ENCODE data around the gene WAPL. TPM values are rescaled to one million over a fixed set of nuclear protein-coding genes. Genes with fewer than 3 reads are reported as not detected.

The WAPL gene
- total and polyA plus RNA-seq, 9 donors = 24.1 to 32.0 (median 25.3) TPM

DNA sequence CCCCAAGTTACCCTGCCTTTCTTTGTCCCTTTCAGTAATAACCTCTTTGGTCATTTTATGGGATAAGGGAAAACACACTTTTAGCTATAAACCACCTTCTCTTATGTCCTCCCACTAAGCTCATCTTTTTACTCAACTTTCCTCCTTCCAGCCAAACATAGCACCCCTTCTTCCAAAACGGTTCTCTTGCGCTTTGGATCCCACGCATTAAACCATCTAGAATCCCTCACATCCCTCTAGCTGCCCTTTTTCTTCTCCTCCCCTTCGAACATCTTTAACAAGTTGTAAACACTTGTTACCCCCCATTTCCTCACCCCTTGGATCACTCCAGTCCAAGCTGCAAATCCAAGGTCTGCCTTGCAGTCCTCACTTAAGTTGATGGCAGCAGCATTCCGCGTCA lies 13.4 kb downstream of the WAPL start:
- H3K4me1 ChIP-seq (ENCODE audit: control insufficient read depth, insufficient read depth, low read length) = peaks cover 6% of the 10 kb centered on the region
- no peak overlapping the region for H3K4me3 ChIP-seq (ENCODE audit: low read length)
- H3K27ac ChIP-seq (ENCODE audit: low read length) = no peak overlapping the region
- no peaks in the 10 kb centered on the region for H3K9me3 ChIP-seq (replicated peaks; ENCODE audit: control insufficient read depth, low read depth, low read length)
- H3K36me3 ChIP-seq (ENCODE audit: control insufficient read depth, insufficient read depth, low read length) = peaks cover 17% of the 10 kb centered on the region
- WGBS (ENCODE audit: insufficient coverage) = 96% methylated on average over 6 of the region's 6 CpGs
- no peak for DNase-seq
- no peaks in the 10 kb centered on the region for H3K27me3 ChIP-seq (ENCODE audit: control insufficient read depth, insufficient read depth, low read length)

DNA sequence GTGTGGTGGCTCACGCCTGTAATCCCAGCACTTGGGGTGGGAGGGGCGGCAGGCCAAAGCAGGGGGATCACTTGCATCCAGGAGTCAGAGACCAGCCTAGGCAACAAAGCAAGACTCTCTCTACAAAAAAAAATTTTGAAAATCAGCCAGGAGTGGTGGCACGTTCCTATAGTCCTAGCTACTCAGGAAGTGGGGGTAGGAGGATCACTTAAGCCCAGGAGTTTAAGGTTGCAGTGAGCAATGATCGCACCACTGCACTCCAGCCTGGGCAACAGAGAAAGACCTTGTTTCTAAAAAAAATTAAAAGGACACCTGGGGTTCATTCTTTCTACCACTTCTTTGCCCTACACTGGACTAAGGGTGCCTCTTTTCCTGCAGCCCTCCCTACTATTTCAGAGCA lies 15.1 kb downstream of the WAPL start:
- no CpG with 5 or more reads among the region's 4 CpGs for WGBS (ENCODE audit: insufficient coverage)
- Histone ChIP-seq H3K27me3 (ENCODE audit: control insufficient read depth, insufficient read depth, low read length) (no peaks in the 10 kb centered on the region), H3K9me3 (replicated peaks; ENCODE audit: control insufficient read depth, low read depth, low read length) (no peaks in the 10 kb centered on the region), H3K36me3 (ENCODE audit: control insufficient read depth, insufficient read depth, low read length) (peaks cover 20% of the 10 kb centered on the region), H3K27ac (ENCODE audit: low read length) (no peak overlapping the region), H3K4me3 (ENCODE audit: low read length) (no peak overlapping the region), H3K4me1 (ENCODE audit: control insufficient read depth, insufficient read depth, low read length) (peaks cover 2% of the 10 kb centered on the region)
- no peak for DNase-seq

- Histone ChIP-seq H3K4me1 (ENCODE audit: control insufficient read depth, insufficient read depth, low read length) (peaks cover 2% of the 10 kb centered on the region), H3K9me3 (replicated peaks; ENCODE audit: control insufficient read depth, low read depth, low read length) (no peaks in the 10 kb centered on the region), H3K4me3 (ENCODE audit: low read length) (no peak overlapping the region), H3K27ac (ENCODE audit: low read length) (no peak overlapping the region), H3K36me3 (ENCODE audit: control insufficient read depth, insufficient read depth, low read length) (peaks cover 20% of the 10 kb centered on the region), H3K27me3 (ENCODE audit: control insufficient read depth, insufficient read depth, low read length) (no peaks in the 10 kb centered on the region)
- WGBS (ENCODE audit: insufficient coverage) = no CpG with 5 or more reads among the region's 2 CpGs
- DNase-seq = no peak
These were observed 15.5 kb downstream of the WAPL start for GRCh38 chr10:86506062-86506461.

GRCh38 chr10:86504510-86504909 lies 17.1 kb downstream of the WAPL start:
- peaks cover 2% of the 10 kb centered on the region for H3K4me1 ChIP-seq (ENCODE audit: control insufficient read depth, insufficient read depth, low read length)
- no peaks in the 10 kb centered on the region for H3K27me3 ChIP-seq (ENCODE audit: control insufficient read depth, insufficient read depth, low read length)
- no peak overlapping the region for H3K4me3 ChIP-seq (ENCODE audit: low read length)
- H3K9me3 ChIP-seq (replicated peaks; ENCODE audit: control insufficient read depth, low read depth, low read length) = no peaks in the 10 kb centered on the region
- no peak overlapping the region for H3K27ac ChIP-seq (ENCODE audit: low read length)
- peaks cover 25% of the 10 kb centered on the region for H3K36me3 ChIP-seq (ENCODE audit: control insufficient read depth, insufficient read depth, low read length)
- 95% methylated on average over 8 of the region's 10 CpGs for WGBS (ENCODE audit: insufficient coverage)
- DNase-seq = no peak

- Histone ChIP-seq H3K9me3 (replicated peaks; ENCODE audit: control insufficient read depth, low read depth, low read length) (no peaks in the 10 kb centered on the region), H3K27me3 (ENCODE audit: control insufficient read depth, insufficient read depth, low read length) (no peaks in the 10 kb centered on the region), H3K4me1 (ENCODE audit: control insufficient read depth, insufficient read depth, low read length) (no peaks in the 10 kb centered on the region), H3K27ac (ENCODE audit: low read length) (no peak overlapping the region), H3K4me3 (ENCODE audit: low read length) (no peak overlapping the region), H3K36me3 (ENCODE audit: control insufficient read depth, insufficient read depth, low read length) (peaks cover 23% of the 10 kb centered on the region)
- DNase-seq = no peak
These were observed 20.7 kb downstream of the WAPL start for GRCh38 chr10:86500846-86501245.

DNA sequence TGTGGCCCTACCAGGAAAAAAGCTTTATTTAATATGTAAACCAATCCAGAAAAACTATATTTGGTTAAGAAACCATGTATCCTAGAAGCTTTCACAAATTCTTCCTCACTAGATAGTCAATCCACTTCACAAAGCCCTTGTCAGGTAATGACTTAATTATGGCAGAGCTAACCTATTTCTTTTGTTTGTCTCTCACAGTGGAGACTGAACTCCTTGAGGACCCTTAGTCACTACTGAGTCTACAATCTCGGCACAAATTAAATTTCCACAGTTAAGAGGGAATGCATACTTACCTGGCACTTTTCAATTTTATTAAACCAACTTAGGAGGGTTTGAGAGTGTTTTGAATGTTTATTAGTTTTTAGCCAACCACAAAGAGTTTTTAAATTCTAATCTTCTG lies 23.0 kb downstream of the WAPL start:
- no peaks in the 10 kb centered on the region for H3K9me3 ChIP-seq (replicated peaks; ENCODE audit: control insufficient read depth, low read depth, low read length)
- H3K27ac ChIP-seq (ENCODE audit: low read length) = no peak overlapping the region
- H3K4me1 ChIP-seq (ENCODE audit: control insufficient read depth, insufficient read depth, low read length) = no peaks in the 10 kb centered on the region
- no peaks in the 10 kb centered on the region for H3K27me3 ChIP-seq (ENCODE audit: control insufficient read depth, insufficient read depth, low read length)
- H3K4me3 ChIP-seq (ENCODE audit: low read length) = no peak overlapping the region
- no CpG with 5 or more reads among the region's 1 CpG for WGBS (ENCODE audit: insufficient coverage)
- no peak for DNase-seq
- H3K36me3 ChIP-seq (ENCODE audit: control insufficient read depth, insufficient read depth, low read length) = peaks cover 25% of the 10 kb centered on the region

- WGBS (ENCODE audit: insufficient coverage) = no CpG with 5 or more reads among the region's 3 CpGs
- no peak overlapping the region for H3K4me3 ChIP-seq (ENCODE audit: low read length)
- DNase-seq = no peak
- H3K4me1 ChIP-seq (ENCODE audit: control insufficient read depth, insufficient read depth, low read length) = no peaks in the 10 kb centered on the region
- no peaks in the 10 kb centered on the region for H3K27me3 ChIP-seq (ENCODE audit: control insufficient read depth, insufficient read depth, low read length)
- H3K27ac ChIP-seq (ENCODE audit: low read length) = no peak overlapping the region
- peaks cover 21% of the 10 kb centered on the region for H3K36me3 ChIP-seq (ENCODE audit: control insufficient read depth, insufficient read depth, low read length)
- no peaks in the 10 kb centered on the region for H3K9me3 ChIP-seq (replicated peaks; ENCODE audit: control insufficient read depth, low read depth, low read length)
These were observed 24.0 kb downstream of the WAPL start for GRCh38 chr10:86497621-86498020.

GRCh38 chr10:86489960-86490612 lies 31.5 kb downstream of the WAPL start:
- Histone ChIP-seq H3K9me3 (replicated peaks; ENCODE audit: control insufficient read depth, low read depth, low read length) (no peaks in the 10 kb centered on the region), H3K36me3 (ENCODE audit: control insufficient read depth, insufficient read depth, low read length) (peaks cover 31% of the 10 kb centered on the region), H3K27ac (ENCODE audit: low read length) (no peak overlapping the region), H3K4me3 (ENCODE audit: low read length) (no peak overlapping the region), H3K27me3 (ENCODE audit: control insufficient read depth, insufficient read depth, low read length) (no peaks in the 10 kb centered on the region), H3K4me1 (ENCODE audit: control insufficient read depth, insufficient read depth, low read length) (no peaks in the 10 kb centered on the region)
- no peak for DNase-seq
- 95% methylated on average over 3 of the region's 8 CpGs for WGBS (ENCODE audit: insufficient coverage)

GRCh38 chr10:86489071-86489810 lies 32.4 kb downstream of the WAPL start:
- Histone ChIP-seq H3K4me3 (ENCODE audit: low read length) (no peak overlapping the region), H3K27me3 (ENCODE audit: control insufficient read depth, insufficient read depth, low read length) (no peaks in the 10 kb centered on the region), H3K4me1 (ENCODE audit: control insufficient read depth, insufficient read depth, low read length) (no peaks in the 10 kb centered on the region), H3K27ac (ENCODE audit: low read length) (no peak overlapping the region), H3K9me3 (replicated peaks; ENCODE audit: control insufficient read depth, low read depth, low read length) (no peaks in the 10 kb centered on the region), H3K36me3 (ENCODE audit: control insufficient read depth, insufficient read depth, low read length) (peaks cover 33% of the 10 kb centered on the region)
- no CpG with 5 or more reads among the region's 1 CpG for WGBS (ENCODE audit: insufficient coverage)
- DNase-seq = no peak

- no peaks in the 10 kb centered on the region for H3K4me1 ChIP-seq (ENCODE audit: control insufficient read depth, insufficient read depth, low read length)
- DNase-seq = no peak
- H3K4me3 ChIP-seq (ENCODE audit: low read length) = no peak overlapping the region
- H3K9me3 ChIP-seq (replicated peaks; ENCODE audit: control insufficient read depth, low read depth, low read length) = no peaks in the 10 kb centered on the region
- WGBS (ENCODE audit: insufficient coverage) = 100% methylated on average over 1 of the region's 4 CpGs
- no peak overlapping the region for H3K27ac ChIP-seq (ENCODE audit: low read length)
- H3K36me3 ChIP-seq (ENCODE audit: control insufficient read depth, insufficient read depth, low read length) = peaks cover 39% of the 10 kb centered on the region
- H3K27me3 ChIP-seq (ENCODE audit: control insufficient read depth, insufficient read depth, low read length) = no peaks in the 10 kb centered on the region
These were observed 34.7 kb downstream of the WAPL start for GRCh38 chr10:86486856-86487255.
